Posterior vena cava (tissue), 2 donors: ENCODE data around the gene TTC13. TPM values are rescaled to one million over a fixed set of nuclear protein-coding genes. Genes with fewer than 3 reads are reported as not detected.
"Not testable (repeated sequence)": the region's sequence is repeated elsewhere in the genome, so short reads cannot be mapped to it uniquely, and the experiment has no call there.

Experiments used
- DNase-seq: peaks from one replicate; pipeline ENCODE4 v3.0.0-alpha.2; 2020; ENCODE audit warnings: low spot score
- intact Hi-C, 2 donors: fragments of 100-400 bp; cut with DNase I; formaldehyde crosslinking; loops; one replicate each; pipeline versions ENCODE4 v1.14.1 to v1.14.2; 2022 to 2023
- long read RNA-seq, 2 donors: library from polyadenylated mRNA; unstranded; transcript quantifications; one replicate each; pipeline ENCODE4 v2.0.0, GENCODE V29; 2020 to 2021
- total RNA-seq, 2 donors: library from RNA; stranded (reverse); fragmentation: NEBNext Ultra II Directional; extraction: Animal tissue kit (Norgen Biotek cat#: 25700); gene quantifications; one replicate each; pipeline ENCODE4 v1.2.1, GENCODE V29; 2021
- donor health status: DM: yes; HTN: yes; CAD: no.
- donor health status: DM: yes; HTN: yes; CAD: no.

The TTC13 gene
- total RNA-seq, result 10 to 100 TPM; 13.7 to 17.4 TPM
- long read RNA-seq, donor 1, partial matches to known transcripts, result 2 of 7 reads
- long read RNA-seq, donor 1, other reads (novel, unspliced or antisense), result 4 of 7 reads
- long read RNA-seq, donor 2, partial matches to known transcripts, result 4 of 9 reads
- long read RNA-seq, donor 2, other reads (novel, unspliced or antisense), result 3 of 9 reads

GRCh38 chr1:230978491-230979388, at the start of gene TTC13, which contains the start of gene ARV1:
TTC13 (minus strand) TSS chr1:230978861; CDS start chr1:230978830, 31 bp downstream.
ARV1 (plus strand) TSS chr1:230979094; CDS start chr1:230979106, 12 bp downstream.
- intact Hi-C loops, result no loop called here
- DNase-seq, result peak; percentile 99

GRCh38 chr1:231027971-231028370, 49.3 kb upstream of the TTC13 start:
- DNase-seq, result no peak
- intact Hi-C loops, result loop anchor here in 1 of 2 donors (1.0 kb wide), 1 partner anchor 22 kb away; no protein-coding TSS in a partner anchor

- no peak for DNase-seq
- intact Hi-C loops, result loop anchor here in 1 of 2 donors (1.0 kb wide), 1 partner anchor 21 kb away; no protein-coding TSS in a partner anchor
Observed at GRCh38 chr1:231027136-231027925, 48.7 kb upstream of the TTC13 start.

GRCh38 chr1:231026576-231026975, 47.9 kb upstream of the TTC13 start:
- no peak for DNase-seq
- intact Hi-C loops, result no loop called here

GRCh38 chr1:231023150-231023549, 44.5 kb upstream of the TTC13 start:
- intact Hi-C loops, result no loop called here
- no peak for DNase-seq

- intact Hi-C loops, DNase-seq: not testable (repeated sequence)
Observed at GRCh38 chr1:231022543-231022942, 43.9 kb upstream of the TTC13 start.

GRCh38 chr1:231021540-231022031, 42.9 kb upstream of the TTC13 start:
- no peak for DNase-seq
- intact Hi-C loops, result no loop called here

GRCh38 chr1:231020816-231021215, 42.2 kb upstream of the TTC13 start:
- DNase-seq, result no peak
- intact Hi-C loops, result no loop called here

GRCh38 chr1:231020139-231020601, 41.5 kb upstream of the TTC13 start:
- intact Hi-C loops, result no loop called here
- DNase-seq, result no peak

GRCh38 chr1:231019711-231020110, 41.0 kb upstream of the TTC13 start:
- intact Hi-C loops, result loop anchor here in 1 of 2 donors (2.0 kb wide), 1 partner anchor 29 kb away; no protein-coding TSS in a partner anchor
- DNase-seq, result no peak

- no peak for DNase-seq
- intact Hi-C loops, result no loop called here
Observed at GRCh38 chr1:231016966-231017365, 38.3 kb upstream of the TTC13 start.

- no peak for DNase-seq
- intact Hi-C loops, result no loop called here
Observed at GRCh38 chr1:231016234-231016633, 37.6 kb upstream of the TTC13 start.

- intact Hi-C loops, result no loop called here
Observed at GRCh38 chr1:231013391-231014015, 34.8 kb upstream of the TTC13 start.

GRCh38 chr1:231011963-231012362, 33.3 kb upstream of the TTC13 start:
- intact Hi-C loops, result no loop called here
- no peak for DNase-seq

More at GRCh38 chr1:231013391-231014015, 34.8 kb upstream of the TTC13 start:
- no peak for DNase-seq

- intact Hi-C loops, result no loop called here
- no peak for DNase-seq
Observed at GRCh38 chr1:231011360-231011759, 32.7 kb upstream of the TTC13 start.

GRCh38 chr1:231007535-231007934, 28.9 kb upstream of the TTC13 start:
- DNase-seq, intact Hi-C loops: not testable (repeated sequence)

GRCh38 chr1:231001892-231002291, 23.2 kb upstream of the TTC13 start:
- intact Hi-C loops, result no loop called here
- no peak for DNase-seq

GRCh38 chr1:231000639-231001038, 22.0 kb upstream of the TTC13 start:
- intact Hi-C loops, result no loop called here
- no peak for DNase-seq

GRCh38 chr1:231000201-231000600, 21.5 kb upstream of the TTC13 start:
- no peak for DNase-seq
- intact Hi-C loops, result no loop called here
